Body of pancreas (tissue), 4 donors: ENCODE data around the gene KIN. TPM values are rescaled to one million over a fixed set of nuclear protein-coding genes. Genes with fewer than 3 reads are reported as not detected.
"Not testable (repeated sequence)": the region's sequence is repeated elsewhere in the genome, so short reads cannot be mapped to it uniquely, and the experiment has no call there.

Source experiments
- ATAC-seq: fragments of 150-250 bp; one replicate; pipeline ENCODE4 v1.9.1; 2016
- DNase-seq, 4 donors: peaks; one replicate each; pipeline ENCODE4 v3.0.0-alpha.2; 2019
- H3K27ac ChIP-seq, 4 donors: fragments of 200-600 bp; sonication (generic); 1 replicate in 3 of 4; 2 replicates in 1 of 4; pipeline versions ENCODE4 v1.5.1 to v1.6.1; 2016 to 2019; ENCODE audit warnings: mild to moderate bottlenecking in 1 of 4, mixed read lengths in 1 of 4, moderate library complexity in 1 of 4
- H3K27me3 ChIP-seq, 2 donors: fragments of 200-600 bp; sonication (generic); one replicate each; pipeline ENCODE4 v1.6.0; 2016; ENCODE audit warnings: mild to moderate bottlenecking in 1 of 2
- H3K36me3 ChIP-seq, 2 donors: fragments of 200-600 bp; sonication (generic); replicated peaks in 1 of 2; 2 replicates each; pipeline ENCODE4 v1.5.1; 2016; ENCODE audit warnings: low read depth in 2 of 2; ENCODE audit not compliant: insufficient read depth in 1 of 2
- H3K4me1 ChIP-seq: fragments of 200-600 bp; sonication (generic); one replicate; pipeline ENCODE4 v1.6.0; 2016
- H3K4me3 ChIP-seq, 2 donors: fragments of 200-600 bp; sonication (generic); 1 replicate in 1 of 2; 2 replicates in 1 of 2; pipeline ENCODE4 v1.5.1; 2016 to 2019
- H3K9me3 ChIP-seq, 3 donors: fragments of 200-600 bp; sonication (generic); 1 replicate in 2 of 3; 2 replicates in 1 of 3; pipeline ENCODE4 v1.5.1; 2016
- CTCF ChIP-seq, 7 experiments: fragments of 450-650 bp in 4 of 7; fragments of 200-600 bp in 3 of 7; sonication (generic) in 3 of 7; IDR thresholded peaks; one replicate each; pipeline ENCODE4 v1.5.1; 2016 to 2019; ENCODE audit warnings: antibody characterized with exemption in 7 of 7
- POLR2A ChIP-seq, 3 donors: fragments of 450-650 bp; IDR thresholded peaks; one replicate each; pipeline ENCODE4 v1.6.1; 2016; ENCODE audit warnings: antibody characterized with exemption in 3 of 3, mild to moderate bottlenecking in 2 of 3
- WGBS, 2 donors: methylation state at CpG; one replicate each; pipeline ENCODE4 v1.1.5; 2017; 5-methylcytosine and 5-hydroxymethylcytosine counted together
- intact Hi-C: fragments of 100-400 bp; cut with DNase I; formaldehyde crosslinking; loops from one replicate; pipeline ENCODE4 v1.15.1; 2023
- total RNA-seq, 2 donors: library from RNA; depleted of rRNA; stranded (reverse); fragments of >200 nt; gene quantifications; one replicate each; pipeline ENCODE4 v1.1.0, GENCODE V29; 2016

The KIN gene
- total RNA-seq, 2 donors from 2014 or later: 4.9 to 6.2 TPM

GRCh38 chr10:7818295-7819120 is 30.7 kb upstream of the KIN start, which contains the start of gene TAF3:
Gene TAF3 (plus strand): TSS chr10:7818505. CDS start chr10:7818710, 205 bp downstream.
- Histone ChIP-seq H3K4me1 (peaks cover 26% of the 10 kb centered on the region), H3K4me3 (peak within 1 kb of the TSS; percentile 95 to 97), H3K27me3 (no peaks in the 10 kb centered on the region), H3K27ac (peak within 1 kb of the TSS; percentile 39 to 80 (median 60)), H3K9me3 (no peaks in the 10 kb centered on the region), H3K36me3 (no peaks in the 10 kb centered on the region)
- DNase-seq (peak; percentile 92 to 94 (median 93)), ATAC-seq (peak; percentile 96)
- intact Hi-C loops: no loop called here
- 0% methylated on average over 23 to 77 of the region's 77 CpGs for WGBS, 2 donors
- TF ChIP-seq POLR2A (IDR thresholded peaks at IDR 0.05) (peak; percentile 41 to 82 (median 79)), CTCF (IDR thresholded peaks at IDR 0.05) (peak in 1 of 7 experiments; percentile 22)

- TF ChIP-seq CTCF (IDR thresholded peaks at IDR 0.05): no peak
- TF ChIP-seq POLR2A (IDR thresholded peaks at IDR 0.05): no peak
- Histone ChIP-seq H3K27me3 (no peaks in the 10 kb centered on the region), H3K4me1 (peaks cover 26% of the 10 kb centered on the region), H3K9me3 (no peaks in the 10 kb centered on the region), H3K36me3 (no peaks in the 10 kb centered on the region), H3K27ac (peak overlapping the region; percentile 39 to 80 (median 60)), H3K4me3 (peak overlapping the region; percentile 95 to 97)
- no peak for DNase-seq
- intact Hi-C loops: no loop called here
- ATAC-seq: peak; percentile 47
- WGBS, 2 donors: 0 to 1% methylated on average over 9 to 10 of the region's 10 CpGs
These were observed 30.1 kb upstream of the KIN start for GRCh38 chr10:7817984-7818294.

- intact Hi-C loops: no loop called here
- Histone ChIP-seq H3K36me3 (no peaks in the 10 kb centered on the region), H3K27me3 (no peaks in the 10 kb centered on the region), H3K9me3 (no peaks in the 10 kb centered on the region), H3K27ac (peak overlapping the region in 2 of 4 donors; percentile 65 to 80), H3K4me3 (peak overlapping the region; percentile 95 to 97), H3K4me1 (peaks cover 26% of the 10 kb centered on the region)
- ATAC-seq: no peak
- TF ChIP-seq CTCF (IDR thresholded peaks at IDR 0.05) (no peak), POLR2A (IDR thresholded peaks at IDR 0.05) (no peak)
- 9 to 10% methylated on average over 12 of the region's 12 CpGs for WGBS, 2 donors
- no peak for DNase-seq
These were observed 29.8 kb upstream of the KIN start for GRCh38 chr10:7817576-7817975.

GRCh38 chr10:7813481-7813880 is 25.7 kb upstream of the KIN start:
- Histone ChIP-seq H3K27ac (no peak overlapping the region), H3K27me3 (no peaks in the 10 kb centered on the region), H3K9me3 (no peaks in the 10 kb centered on the region), H3K36me3 (no peaks in the 10 kb centered on the region), H3K4me3 (no peak overlapping the region), H3K4me1 (peaks cover 12% of the 10 kb centered on the region)
- TF ChIP-seq POLR2A (IDR thresholded peaks at IDR 0.05): no peak
- TF ChIP-seq CTCF (IDR thresholded peaks at IDR 0.05): no peak
- no peak for ATAC-seq
- 73 to 74% methylated on average over 3 of the region's 3 CpGs for WGBS, 2 donors
- DNase-seq: no peak
- intact Hi-C loops: no loop called here

- DNase-seq, H3K27me3 ChIP-seq, H3K4me1 ChIP-seq, H3K27ac ChIP-seq, ATAC-seq, H3K9me3 ChIP-seq, intact Hi-C loops, H3K4me3 ChIP-seq, H3K36me3 ChIP-seq: not testable (repeated sequence)
- WGBS, 2 donors: 41 to 51% methylated on average over 7 of the region's 7 CpGs
These were observed 23.9 kb upstream of the KIN start for GRCh38 chr10:7811743-7812142.
